Raji (cell line): ENCODE data around the gene CHMP4A.

Experiments used
- POLR2A ChIP-seq: IDR thresholded peaks from 2 replicates; pipeline ENCODE4 v1.6.1; 2011; ENCODE audit warnings: low read depth, low read length, control low read depth; ENCODE audit not compliant: insufficient read depth

The CHMP4A gene

GRCh38 chr14:24212924-24213865 lies at the start of gene CHMP4A:
Gene CHMP4A (minus strand): TSS chr14:24213488. CDS start chr14:24213439, 49 bp downstream.
- peak; percentile 97 for TF ChIP-seq POLR2A

DNA sequence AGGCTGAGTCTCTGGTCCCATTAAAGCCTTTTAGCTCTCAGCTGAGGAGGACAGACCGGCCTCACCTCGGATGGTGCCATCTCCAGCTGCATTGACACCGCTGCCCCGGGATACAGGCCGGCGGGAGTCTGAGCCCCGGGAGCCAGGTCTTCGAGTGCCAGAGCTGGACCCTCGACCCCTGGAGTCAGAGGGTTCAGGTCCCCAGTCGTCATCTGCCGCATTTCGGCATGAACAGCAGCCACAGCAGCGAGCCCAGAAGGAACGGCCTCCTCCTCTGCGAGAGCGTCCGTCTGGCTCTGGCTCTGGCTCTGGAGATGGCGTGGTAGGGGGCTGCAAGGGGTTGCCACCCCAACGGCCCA lies 48.7 kb upstream of the CHMP4A start:
- no peak for TF ChIP-seq POLR2A

GRCh38 chr14:24261256-24261968 lies 48.1 kb upstream of the CHMP4A start:
- TF ChIP-seq POLR2A = no peak

- TF ChIP-seq POLR2A = no peak
Measured at GRCh38 chr14:24260780-24261157, 47.5 kb upstream of the CHMP4A start.

- TF ChIP-seq POLR2A = no peak
Measured at GRCh38 chr14:24260026-24260779, 46.9 kb upstream of the CHMP4A start.

GRCh38 chr14:24259282-24260025 lies 46.2 kb upstream of the CHMP4A start:
- no peak for TF ChIP-seq POLR2A

DNA sequence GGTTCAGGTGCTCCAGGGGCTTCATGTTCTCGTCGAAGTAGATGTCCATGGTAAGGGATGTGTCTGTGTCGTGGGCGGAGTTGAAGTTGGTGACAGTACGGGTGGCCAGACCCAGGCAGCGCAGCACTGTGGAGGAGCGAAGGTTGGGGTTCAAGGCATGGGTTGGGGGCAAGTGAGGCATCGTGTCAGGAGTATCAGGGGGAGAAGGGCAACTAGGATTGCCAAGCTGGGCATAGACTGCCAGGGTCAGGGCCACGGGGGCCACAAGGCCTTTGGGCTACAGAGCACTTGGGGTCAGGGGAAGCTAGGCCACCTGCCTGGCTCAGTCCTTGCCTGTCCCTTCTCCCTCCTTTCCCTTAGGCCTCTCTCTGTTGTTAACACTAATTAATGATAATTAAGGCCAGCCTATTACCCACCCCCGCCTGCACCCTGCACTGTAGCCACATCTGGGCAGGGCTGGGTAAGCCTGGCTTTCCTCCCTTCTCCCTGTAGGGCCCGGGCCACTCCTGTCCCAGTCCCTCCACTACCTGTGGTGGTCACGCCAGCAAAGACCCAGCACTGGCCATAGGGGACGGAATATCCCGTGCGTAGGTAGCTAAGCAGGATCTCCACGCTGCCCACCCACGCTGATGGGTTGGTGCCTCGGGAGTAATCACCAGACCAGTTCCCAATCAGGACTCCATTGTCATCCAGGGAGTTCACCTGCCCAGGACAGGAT lies 45.4 kb upstream of the CHMP4A start:
- TF ChIP-seq POLR2A = no peak

- no peak for TF ChIP-seq POLR2A
Measured at GRCh38 chr14:24258119-24258518, 44.8 kb upstream of the CHMP4A start.

DNA sequence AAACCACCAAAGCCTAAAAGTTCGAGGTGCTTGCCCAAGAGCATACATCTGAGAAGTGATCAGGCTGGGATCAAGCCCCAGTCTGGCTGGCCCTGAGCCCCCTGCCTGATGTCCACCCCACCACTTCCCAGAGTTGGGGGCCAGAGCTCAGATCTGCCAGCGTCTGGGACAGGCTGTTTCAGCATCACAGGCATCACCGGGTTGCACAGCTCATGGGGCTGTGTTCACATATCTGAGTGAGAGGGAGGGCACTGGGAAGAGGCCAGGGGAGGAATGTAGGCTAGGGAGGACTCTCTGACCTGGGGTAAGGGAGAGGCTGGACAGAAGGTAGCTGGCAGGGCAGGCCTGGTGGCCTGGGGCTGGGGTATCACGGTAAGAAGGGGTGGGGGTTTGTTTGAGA lies 43.7 kb upstream of the CHMP4A start:
- TF ChIP-seq POLR2A = no peak

- no peak for TF ChIP-seq POLR2A
Measured at GRCh38 chr14:24255931-24256711, 42.8 kb upstream of the CHMP4A start.

- TF ChIP-seq POLR2A = no peak
Measured at GRCh38 chr14:24255438-24255837, 42.1 kb upstream of the CHMP4A start.

- no peak for TF ChIP-seq POLR2A
Measured at GRCh38 chr14:24254630-24255392, 41.5 kb upstream of the CHMP4A start.

DNA sequence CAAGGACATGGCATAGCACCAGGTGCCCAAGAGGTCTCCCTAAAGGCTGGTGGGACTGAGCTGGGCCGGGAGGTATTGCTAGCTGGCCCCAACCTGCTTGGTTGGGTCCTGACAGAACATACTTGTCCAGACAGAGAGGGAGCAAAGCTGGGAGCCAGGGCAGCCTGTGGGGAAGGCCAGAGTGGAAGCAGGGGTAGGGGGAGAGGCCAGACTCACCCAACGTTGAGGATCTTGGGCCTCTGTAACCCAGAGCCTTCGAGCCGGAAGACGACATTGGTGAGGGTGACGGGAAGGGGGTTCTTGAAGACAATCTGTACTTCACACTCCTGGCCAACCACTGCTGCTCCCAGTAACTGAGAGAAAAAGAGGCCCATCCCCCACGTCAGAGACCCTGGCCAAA lies 40.6 kb upstream of the CHMP4A start:
- TF ChIP-seq POLR2A = no peak
